Osteocyte (in vitro differentiated cells): ENCODE results near the gene PORCN. TPM values are rescaled to one million over a fixed set of nuclear protein-coding genes. Genes with fewer than 3 reads are reported as not detected.

Experiments
- DNase-seq: peaks from one replicate; pipeline ENCODE4 v3.0.0; 2021; ENCODE audit warnings: mixed read lengths; ENCODE audit not compliant: unreplicated experiment; ENCODE audit errors: extremely low spot score
- H3K27ac Mint-ChIP-seq: one replicate; pipeline ENCODE4 v1.8.0; 2021; ENCODE audit warnings: mild to moderate bottlenecking, mixed read lengths; ENCODE audit not compliant: unreplicated experiment
- H3K27me3 Mint-ChIP-seq: one replicate; pipeline ENCODE4 v1.8.0; 2021; ENCODE audit warnings: mixed read lengths; ENCODE audit not compliant: unreplicated experiment
- H3K36me3 Mint-ChIP-seq: one replicate; pipeline ENCODE4 v1.8.0; 2021; ENCODE audit warnings: mixed read lengths; ENCODE audit not compliant: unreplicated experiment
- H3K4me1 Mint-ChIP-seq: one replicate; pipeline ENCODE4 v1.8.0; 2021; ENCODE audit warnings: mixed read lengths; ENCODE audit not compliant: unreplicated experiment
- H3K4me3 Mint-ChIP-seq: one replicate; pipeline ENCODE4 v1.8.0; 2021; ENCODE audit warnings: mild to moderate bottlenecking, moderate library complexity, mixed read lengths; ENCODE audit not compliant: unreplicated experiment
- H3K9me3 Mint-ChIP-seq: one replicate; pipeline ENCODE4 v1.8.0; 2021; ENCODE audit warnings: mixed read lengths; ENCODE audit not compliant: unreplicated experiment
- total RNA-seq: library from RNA; stranded (reverse); gene quantifications from 2 replicates; pipeline ENCODE4 v1.2.1, GENCODE V29; 2021
- TF ChIP-seq, protein P1 (sequence below): fragments of 200-600 bp; sonication (generic); IDR thresholded peaks from 2 replicates; pipeline ENCODE4 v1.5.0; 2021; ENCODE audit warnings: antibody characterized with exemption, mild to moderate bottlenecking, moderate library complexity

PORCN gene
- total RNA-seq, 1 donor from 2014 or later, result 20.2 TPM

GRCh38 chrX:48482526-48482925, 26.3 kb upstream of the PORCN start:
- TF ChIP-seq, protein P1, sequence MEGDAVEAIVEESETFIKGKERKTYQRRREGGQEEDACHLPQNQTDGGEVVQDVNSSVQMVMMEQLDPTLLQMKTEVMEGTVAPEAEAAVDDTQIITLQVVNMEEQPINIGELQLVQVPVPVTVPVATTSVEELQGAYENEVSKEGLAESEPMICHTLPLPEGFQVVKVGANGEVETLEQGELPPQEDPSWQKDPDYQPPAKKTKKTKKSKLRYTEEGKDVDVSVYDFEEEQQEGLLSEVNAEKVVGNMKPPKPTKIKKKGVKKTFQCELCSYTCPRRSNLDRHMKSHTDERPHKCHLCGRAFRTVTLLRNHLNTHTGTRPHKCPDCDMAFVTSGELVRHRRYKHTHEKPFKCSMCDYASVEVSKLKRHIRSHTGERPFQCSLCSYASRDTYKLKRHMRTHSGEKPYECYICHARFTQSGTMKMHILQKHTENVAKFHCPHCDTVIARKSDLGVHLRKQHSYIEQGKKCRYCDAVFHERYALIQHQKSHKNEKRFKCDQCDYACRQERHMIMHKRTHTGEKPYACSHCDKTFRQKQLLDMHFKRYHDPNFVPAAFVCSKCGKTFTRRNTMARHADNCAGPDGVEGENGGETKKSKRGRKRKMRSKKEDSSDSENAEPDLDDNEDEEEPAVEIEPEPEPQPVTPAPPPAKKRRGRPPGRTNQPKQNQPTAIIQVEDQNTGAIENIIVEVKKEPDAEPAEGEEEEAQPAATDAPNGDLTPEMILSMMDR, result no peak
- peaks cover 8% of the 10 kb centered on the region for H3K36me3 Mint-ChIP-seq
- no peaks in the 10 kb centered on the region for H3K9me3 Mint-ChIP-seq
- no peak overlapping the region for H3K4me3 Mint-ChIP-seq
- H3K27ac Mint-ChIP-seq, result no peak overlapping the region
- H3K27me3 Mint-ChIP-seq, result no peaks in the 10 kb centered on the region
- H3K4me1 Mint-ChIP-seq, result peaks cover 12% of the 10 kb centered on the region
- no peak for DNase-seq

DNA sequence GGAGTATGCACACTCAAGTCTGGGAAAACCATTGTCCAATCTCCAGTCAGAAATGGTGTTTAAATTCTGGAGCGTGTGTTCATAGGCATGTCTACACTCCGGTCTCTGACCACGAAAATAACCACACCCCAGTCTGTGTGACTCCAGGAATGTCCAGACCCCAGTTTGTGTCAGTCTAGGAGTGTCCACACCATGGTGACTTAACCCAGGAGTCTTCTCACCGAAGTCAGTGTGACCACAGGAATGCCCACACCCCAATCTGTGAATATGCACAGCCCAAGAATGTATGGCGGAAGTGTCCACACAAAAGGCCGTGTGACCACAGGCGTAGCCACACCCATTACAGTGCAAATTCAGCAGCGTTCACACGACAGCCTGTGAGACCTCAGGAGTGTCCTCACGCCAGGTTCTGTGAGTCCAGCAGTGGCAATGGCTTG, 21.4 kb upstream of the PORCN start:
- H3K9me3 Mint-ChIP-seq, result peaks cover 4% of the 10 kb centered on the region
- peak; percentile 86 for DNase-seq
- TF ChIP-seq, protein P1, result no peak
- H3K4me1 Mint-ChIP-seq, result peaks cover 22% of the 10 kb centered on the region
- H3K27me3 Mint-ChIP-seq, result no peaks in the 10 kb centered on the region
- H3K4me3 Mint-ChIP-seq, result no peak overlapping the region
- peak overlapping the region; percentile 82 for H3K27ac Mint-ChIP-seq
- H3K36me3 Mint-ChIP-seq, result peaks cover 3% of the 10 kb centered on the region

GRCh38 chrX:48488034-48488433, 20.8 kb upstream of the PORCN start:
- Mint-ChIP-seq H3K27ac (peak overlapping the region; percentile 82), H3K27me3 (no peaks in the 10 kb centered on the region), H3K9me3 (peaks cover 5% of the 10 kb centered on the region), H3K4me3 (no peak overlapping the region), H3K36me3 (no peaks in the 10 kb centered on the region), H3K4me1 (peaks cover 27% of the 10 kb centered on the region)
- no peak for DNase-seq
- TF ChIP-seq, protein P1, result no peak

GRCh38 chrX:48489296-48489695, 19.5 kb upstream of the PORCN start:
- Mint-ChIP-seq H3K4me1 (peaks cover 31% of the 10 kb centered on the region), H3K36me3 (no peaks in the 10 kb centered on the region), H3K27ac (no peak overlapping the region), H3K27me3 (no peaks in the 10 kb centered on the region), H3K9me3 (peaks cover 5% of the 10 kb centered on the region), H3K4me3 (no peak overlapping the region)
- DNase-seq, result no peak
- TF ChIP-seq, protein P1, result no peak

DNA sequence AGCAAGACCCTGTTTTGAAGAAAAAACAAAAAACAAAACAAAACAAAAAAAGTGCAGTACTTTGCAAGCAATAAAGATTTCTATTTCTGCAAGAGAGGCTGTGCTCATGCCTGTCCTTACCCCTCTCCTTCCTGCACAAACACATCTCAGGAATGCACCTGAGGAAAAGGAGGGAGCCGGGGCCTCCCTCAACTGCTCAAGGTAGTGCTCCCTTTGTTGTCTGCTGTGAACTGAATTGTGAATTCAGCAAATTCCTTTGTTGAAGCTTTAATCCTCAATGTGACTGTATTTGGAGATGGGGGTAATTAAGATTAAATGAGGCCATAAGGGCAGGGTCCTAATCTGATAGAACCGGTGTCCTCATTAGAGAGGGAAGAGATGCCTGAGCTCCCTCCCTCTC, 18.9 kb upstream of the PORCN start:
- DNase-seq, result no peak
- Mint-ChIP-seq H3K9me3 (peaks cover 5% of the 10 kb centered on the region), H3K27me3 (no peaks in the 10 kb centered on the region), H3K36me3 (no peaks in the 10 kb centered on the region), H3K4me1 (peaks cover 31% of the 10 kb centered on the region), H3K27ac (no peak overlapping the region), H3K4me3 (no peak overlapping the region)
- TF ChIP-seq, protein P1, result no peak
